CD4-positive, alpha-beta T cell treated with Interleukin-4 for 1 hour (primary cell): ENCODE measurements around the gene NCSTN.
"Not testable (repeated sequence)": the region's sequence is repeated elsewhere in the genome, so short reads cannot be mapped to it uniquely, and the experiment has no call there.

Experiments used
- DNase-seq, 2 donors: peaks; one replicate each; pipeline ENCODE4 v3.0.0-alpha.2; 2020 to 2022

NCSTN gene

GRCh38 chr1:160373696-160374095 is 30.5 kb downstream of the NCSTN start:
- no peak for DNase-seq

- no peak for DNase-seq
These were observed 31.3 kb downstream of the NCSTN start for GRCh38 chr1:160374306-160375110.

- peak in 1 of 2 donors; percentile 11 for DNase-seq
These were observed 32.8 kb downstream of the NCSTN start for GRCh38 chr1:160375788-160376524.

- DNase-seq, result peak; percentile 32 to 63
These were observed 33.4 kb downstream of the NCSTN start for GRCh38 chr1:160376525-160377131.

- DNase-seq, result no peak
These were observed 34.5 kb downstream of the NCSTN start for GRCh38 chr1:160377585-160378206.

- DNase-seq, result not testable (repeated sequence)
These were observed 41.6 kb downstream of the NCSTN start for GRCh38 chr1:160384812-160385211.

- DNase-seq, result not testable (repeated sequence)
These were observed 45.2 kb downstream of the NCSTN start for GRCh38 chr1:160388406-160388805.

GRCh38 chr1:160394673-160395072 is 51.5 kb downstream of the NCSTN start:
- no peak for DNase-seq

- no peak for DNase-seq
These were observed 54.5 kb downstream of the NCSTN start for GRCh38 chr1:160397651-160398050.

GRCh38 chr1:160398823-160399222 is 55.6 kb downstream of the NCSTN start:
- no peak for DNase-seq

GRCh38 chr1:160399544-160400222 is 56.5 kb downstream of the NCSTN start:
- no peak for DNase-seq

- DNase-seq, result peak; percentile 41 to 50
These were observed 57.1 kb downstream of the NCSTN start, which contains the start of gene VANGL2 for GRCh38 chr1:160400223-160400645. TSS of gene VANGL2 (plus strand) at chr1:160400564. CDS start at chr1:160415838, 15,274 bp downstream.

- DNase-seq, result no peak
These were observed 57.7 kb downstream of the NCSTN start for GRCh38 chr1:160400646-160401486.

- no peak for DNase-seq
These were observed 58.3 kb downstream of the NCSTN start for GRCh38 chr1:160401487-160401805.

GRCh38 chr1:160402001-160402795 is 59.0 kb downstream of the NCSTN start:
- DNase-seq, result no peak

GRCh38 chr1:160403244-160403643 is 60.1 kb downstream of the NCSTN start:
- no peak for DNase-seq

GRCh38 chr1:160404094-160404493 is 60.9 kb downstream of the NCSTN start:
- DNase-seq, result no peak

- DNase-seq, result no peak
These were observed 62.2 kb downstream of the NCSTN start for GRCh38 chr1:160405331-160405877.

- no peak for DNase-seq
These were observed 63.2 kb downstream of the NCSTN start for GRCh38 chr1:160406131-160406968.
